ENCODE measurements around the gene GSTA4. TPM values are rescaled to one million over a fixed set of nuclear protein-coding genes. Genes with fewer than 3 reads are reported as not detected.
"Not testable (repeated sequence)": the region's sequence is repeated elsewhere in the genome, so short reads cannot be mapped to it uniquely, and the experiment has no call there.

Gene GSTA4, protein sequence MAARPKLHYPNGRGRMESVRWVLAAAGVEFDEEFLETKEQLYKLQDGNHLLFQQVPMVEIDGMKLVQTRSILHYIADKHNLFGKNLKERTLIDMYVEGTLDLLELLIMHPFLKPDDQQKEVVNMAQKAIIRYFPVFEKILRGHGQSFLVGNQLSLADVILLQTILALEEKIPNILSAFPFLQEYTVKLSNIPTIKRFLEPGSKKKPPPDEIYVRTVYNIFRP
- 10 to 100 TPM in 6 of 7 donors, 1 to 10 TPM in 1; 8.5 to 23.3 (median 14.8) TPM for total RNA-seq
- 10 to 100 TPM; 13.0 to 19.4 (median 15.2) TPM for polyA plus RNA-seq
- long read RNA-seq, donor 1, transcript GSTA4-203 (7 exons, 1,334 nt): major isoform, 12 of 31 reads
- long read RNA-seq, donor 1, partial matches to known transcripts: 19 of 31 reads
- long read RNA-seq, donor 1, other reads (novel, unspliced or antisense): 0 of 31 reads
- long read RNA-seq, donor 2, transcript GSTA4-203 (7 exons, 1,334 nt): major isoform, 13 of 24 reads
- long read RNA-seq, donor 2, partial matches to known transcripts: 11 of 24 reads
- long read RNA-seq, donor 2, other reads (novel, unspliced or antisense): 0 of 24 reads

DNA sequence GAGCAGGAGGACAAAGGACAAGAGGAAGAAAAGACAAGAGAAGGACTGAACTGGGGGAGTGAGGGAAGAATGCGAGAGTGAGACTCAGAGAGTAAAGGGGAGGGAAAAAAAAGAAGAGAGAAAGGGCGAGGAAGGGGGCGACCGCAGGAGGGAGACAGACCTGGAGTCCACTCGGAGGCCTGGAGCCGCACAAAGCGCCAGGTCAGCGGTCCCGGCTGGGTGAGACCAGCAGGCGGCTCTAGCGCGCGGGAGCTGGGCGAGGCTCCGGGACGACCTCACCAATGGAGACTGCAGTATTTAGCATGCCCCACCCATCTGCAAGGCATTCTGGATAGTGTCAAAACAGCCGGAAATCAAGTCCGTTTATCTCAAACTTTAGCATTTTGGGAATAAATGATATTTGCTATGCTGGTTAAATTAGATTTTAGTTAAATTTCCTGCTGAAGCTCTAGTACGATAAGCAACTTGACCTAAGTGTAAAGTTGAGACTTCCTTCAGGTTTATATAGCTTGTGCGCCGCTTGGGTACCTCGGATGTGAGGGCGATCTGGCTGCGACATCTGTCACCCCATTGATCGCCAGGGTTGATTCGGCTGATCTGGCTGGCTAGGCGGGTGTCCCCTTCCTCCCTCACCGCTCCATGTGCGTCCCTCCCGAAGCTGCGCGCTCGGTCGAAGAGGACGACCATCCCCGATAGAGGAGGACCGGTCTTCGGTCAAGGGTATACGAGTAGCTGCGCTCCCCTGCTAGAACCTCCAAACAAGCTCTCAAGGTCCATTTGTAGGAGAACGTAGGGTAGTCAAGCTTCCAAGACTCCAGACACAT, at the start of gene GSTA4:
Gene GSTA4, minus strand, starts transcription at position 196 of the 824 bp plus-strand sequence. CDS start 1,041 bp downstream, outside the sequence.
- peak within 1 kb of the TSS; percentile 91 to 99 (median 96) for H3K27ac ChIP-seq
- H3K27me3 ChIP-seq (replicated peaks in 1 of 7); H3K9me3 ChIP-seq; H3K36me3 ChIP-seq; intact Hi-C loops (cut with DNase I; ENCODE audit: low total_unique reads): not testable (repeated sequence)
- WGBS, 5 donors: 0 to 13% (median 0%) methylated on average over 24 to 41 of the region's 41 CpGs
- peaks cover 0 to 44% (median 21%) of the 10 kb centered on the region in 6 donors for H3K4me1 ChIP-seq
- DNase-seq: peak; percentile 98
- TF ChIP-seq, protein P1, sequence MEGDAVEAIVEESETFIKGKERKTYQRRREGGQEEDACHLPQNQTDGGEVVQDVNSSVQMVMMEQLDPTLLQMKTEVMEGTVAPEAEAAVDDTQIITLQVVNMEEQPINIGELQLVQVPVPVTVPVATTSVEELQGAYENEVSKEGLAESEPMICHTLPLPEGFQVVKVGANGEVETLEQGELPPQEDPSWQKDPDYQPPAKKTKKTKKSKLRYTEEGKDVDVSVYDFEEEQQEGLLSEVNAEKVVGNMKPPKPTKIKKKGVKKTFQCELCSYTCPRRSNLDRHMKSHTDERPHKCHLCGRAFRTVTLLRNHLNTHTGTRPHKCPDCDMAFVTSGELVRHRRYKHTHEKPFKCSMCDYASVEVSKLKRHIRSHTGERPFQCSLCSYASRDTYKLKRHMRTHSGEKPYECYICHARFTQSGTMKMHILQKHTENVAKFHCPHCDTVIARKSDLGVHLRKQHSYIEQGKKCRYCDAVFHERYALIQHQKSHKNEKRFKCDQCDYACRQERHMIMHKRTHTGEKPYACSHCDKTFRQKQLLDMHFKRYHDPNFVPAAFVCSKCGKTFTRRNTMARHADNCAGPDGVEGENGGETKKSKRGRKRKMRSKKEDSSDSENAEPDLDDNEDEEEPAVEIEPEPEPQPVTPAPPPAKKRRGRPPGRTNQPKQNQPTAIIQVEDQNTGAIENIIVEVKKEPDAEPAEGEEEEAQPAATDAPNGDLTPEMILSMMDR (IDR thresholded peaks at IDR 0.05 in 8 of 11, conservative IDR thresholded peaks at IDR 0.05 in 3 of 11): peak; percentile 52 to 89 (median 77)
- TF ChIP-seq POLR2AphosphoS5 (IDR thresholded peaks at IDR 0.05) (peak; percentile 84 to 94 (median 94)), POLR2A (IDR thresholded peaks at IDR 0.05) (peak in 1 of 3 donors; percentile 74)
- H3K4me3 ChIP-seq: peak within 1 kb of the TSS; percentile 46 to 86 (median 64)

DNA sequence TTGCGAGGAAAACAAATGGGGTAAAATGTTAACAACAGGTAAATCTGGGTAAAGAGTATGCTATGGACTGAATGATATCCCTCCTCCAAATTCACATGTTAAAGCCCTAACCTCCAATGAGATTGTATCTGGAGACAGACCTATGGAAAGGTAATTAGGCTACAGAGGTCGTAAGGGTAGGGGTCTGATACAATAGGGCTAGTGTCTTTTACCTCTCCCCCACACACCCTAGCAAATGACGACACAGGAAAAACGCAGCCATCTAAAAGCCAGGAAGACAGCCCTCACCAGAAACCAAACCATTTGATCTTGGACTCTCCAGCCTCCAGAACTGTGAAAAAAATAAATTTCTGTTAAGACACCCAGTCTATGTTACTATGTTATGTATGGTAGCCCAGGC, 49.5 kb upstream of the GSTA4 start:
- no peaks in the 10 kb centered on the region for H3K27me3 ChIP-seq (replicated peaks in 1 of 7)
- H3K27ac ChIP-seq: no peak overlapping the region
- peaks cover 0 to 13% (median 4%) of the 10 kb centered on the region in 6 donors for H3K4me1 ChIP-seq
- no peak for DNase-seq
- H3K9me3 ChIP-seq: no peaks in the 10 kb centered on the region
- WGBS, 5 donors: 55 to 83% (median 69%) methylated on average over 4 of the region's 4 CpGs
- TF ChIP-seq, protein P1 (IDR thresholded peaks at IDR 0.05 in 8 of 11, conservative IDR thresholded peaks at IDR 0.05 in 3 of 11): no peak
- TF ChIP-seq POLR2AphosphoS5 (IDR thresholded peaks at IDR 0.05) (no peak), POLR2A (IDR thresholded peaks at IDR 0.05) (no peak)
- intact Hi-C loops (cut with DNase I; ENCODE audit: low total_unique reads): no loop called here
- no peak overlapping the region for H3K4me3 ChIP-seq
- H3K36me3 ChIP-seq: peaks cover 0 to 21% (median 19%) of the 10 kb centered on the region in 6 donors

DNA sequence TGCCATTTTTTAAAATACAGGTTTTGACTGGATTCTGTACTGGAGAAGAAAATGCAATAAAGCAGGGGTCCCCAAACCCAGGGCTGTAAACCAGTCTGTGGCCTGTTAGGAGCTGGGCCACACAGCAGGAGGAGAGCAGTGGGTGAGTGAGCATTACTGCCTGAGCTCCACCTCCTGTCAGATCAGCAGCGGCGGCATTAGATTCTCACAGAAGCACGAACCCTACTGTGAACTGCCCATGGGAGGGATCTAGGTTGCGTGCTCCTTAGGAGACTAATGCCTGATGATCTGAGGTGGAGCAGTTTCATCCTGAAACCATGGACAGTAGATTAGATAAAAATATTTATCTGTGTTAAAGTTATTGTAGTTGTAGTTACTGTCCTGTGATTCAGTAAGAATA, 49.0 kb upstream of the GSTA4 start:
- peaks cover 0 to 26% (median 23%) of the 10 kb centered on the region in 6 donors for H3K36me3 ChIP-seq
- no peaks in the 10 kb centered on the region for H3K27me3 ChIP-seq (replicated peaks in 1 of 7)
- no peak overlapping the region for H3K4me3 ChIP-seq
- H3K27ac ChIP-seq: no peak overlapping the region
- H3K4me1 ChIP-seq: peaks cover 0 to 13% (median 4%) of the 10 kb centered on the region in 6 donors
- no peak for DNase-seq
- TF ChIP-seq, protein P1 (IDR thresholded peaks at IDR 0.05 in 8 of 11, conservative IDR thresholded peaks at IDR 0.05 in 3 of 11): no peak
- TF ChIP-seq POLR2AphosphoS5 (IDR thresholded peaks at IDR 0.05) (no peak), POLR2A (IDR thresholded peaks at IDR 0.05) (no peak)
- 72 to 98% (median 84%) methylated on average over 4 of the region's 4 CpGs for WGBS, 5 donors
- no peaks in the 10 kb centered on the region for H3K9me3 ChIP-seq
- intact Hi-C loops (cut with DNase I; ENCODE audit: low total_unique reads): no loop called here

Measured in spleen (tissue), 13 donors.